NCI-H2029 (cell line): ENCODE measurements around the gene NOX3.

Experiments
- DNase-seq: peaks from one replicate; lab custom pipeline; 2025; lab: John Stamatoyannopoulos, UW

NOX3 gene

DNA sequence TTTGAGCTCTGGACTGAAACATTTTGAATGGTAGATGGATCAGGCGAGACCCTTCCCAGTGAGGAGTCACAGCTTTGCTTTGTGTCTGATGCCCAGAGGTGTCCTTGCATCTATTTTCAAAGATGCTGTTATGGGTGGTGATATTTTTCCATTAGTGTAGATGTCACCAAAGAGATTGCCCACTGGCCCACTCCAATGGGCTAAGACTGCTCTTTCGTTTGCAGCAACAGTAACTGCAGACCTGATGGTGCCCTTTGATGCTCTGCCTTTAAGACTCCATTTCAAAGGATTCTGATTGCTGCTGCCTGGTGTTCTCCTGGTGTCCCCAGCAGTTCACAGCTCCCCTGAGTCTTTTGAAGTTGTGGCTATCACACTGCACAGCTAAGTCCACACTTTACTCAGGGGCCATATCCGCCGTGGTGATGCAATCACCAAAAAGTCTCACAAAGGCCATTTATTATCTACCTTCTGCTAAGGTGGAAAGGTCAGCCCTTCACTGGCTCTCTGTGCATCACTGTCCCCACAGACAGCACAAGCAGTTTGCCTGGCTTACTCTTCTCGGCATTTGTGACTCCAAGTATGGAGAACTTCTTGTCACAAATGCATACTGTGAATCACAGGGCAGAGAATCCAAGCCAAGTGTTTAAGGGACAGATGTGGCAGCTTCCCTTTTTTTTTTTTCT is 56.4 kb downstream of the NOX3 start:
- no peak for DNase-seq

DNA sequence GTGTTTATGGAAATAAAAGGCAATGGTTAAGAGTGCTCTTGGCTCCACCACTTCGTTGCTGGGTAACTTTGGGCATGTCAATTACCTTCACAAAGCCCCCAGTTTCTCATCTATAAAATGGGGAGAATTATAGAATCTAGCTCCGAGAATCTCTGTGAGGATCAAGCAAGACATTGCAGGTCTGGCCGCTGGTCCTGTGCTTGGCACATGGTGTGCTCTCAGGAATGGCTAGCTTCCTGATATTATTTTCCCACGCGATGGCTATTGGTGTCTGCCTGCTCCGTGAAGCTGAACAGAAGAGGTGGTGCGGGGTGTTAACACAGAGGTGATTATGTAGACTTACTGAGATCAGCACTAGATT is 57.0 kb downstream of the NOX3 start:
- DNase-seq: no peak

DNA sequence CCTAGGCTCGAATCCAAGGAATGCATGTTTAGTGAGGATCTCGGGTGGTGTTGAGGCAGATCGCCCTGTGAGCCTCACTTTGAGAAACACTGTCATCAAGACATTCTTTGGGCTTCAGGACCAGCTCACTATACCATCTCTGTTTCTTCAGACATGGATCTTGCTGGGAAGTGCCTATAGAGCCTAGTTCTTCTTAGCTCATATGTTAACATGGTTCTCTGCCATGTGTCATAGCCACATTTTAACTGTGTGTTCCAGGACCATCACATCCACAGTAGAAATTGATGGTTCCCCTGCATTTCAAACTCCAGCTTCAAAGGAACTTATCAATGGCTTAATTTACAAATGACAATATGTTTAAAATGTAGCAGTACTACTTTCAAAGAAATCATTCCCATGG is 57.4 kb downstream of the NOX3 start:
- DNase-seq: no peak

DNA sequence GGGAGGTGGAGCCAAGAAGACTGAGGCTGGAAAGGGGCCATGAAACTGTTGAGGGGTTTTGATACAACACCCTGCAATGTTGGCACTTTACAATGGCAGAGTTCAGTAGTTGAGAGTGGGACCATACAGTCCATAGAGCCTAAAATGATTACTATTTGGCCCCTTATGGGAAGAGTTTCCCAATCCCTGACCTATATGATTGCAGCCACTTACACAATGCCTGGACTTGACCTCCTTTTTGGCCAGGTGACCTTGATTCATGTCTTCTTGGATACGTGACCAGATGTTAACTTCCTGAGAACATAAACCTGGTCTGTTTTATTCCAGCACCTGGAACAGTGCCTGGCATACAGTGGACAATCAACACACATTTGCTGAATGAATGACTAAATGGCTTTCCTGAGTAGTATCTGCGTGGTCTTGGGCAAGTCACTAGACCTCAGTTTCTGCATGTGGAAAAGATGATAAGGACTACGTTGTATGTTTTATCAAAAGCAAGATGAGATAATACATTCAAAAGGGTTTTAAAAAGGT is 58.4 kb downstream of the NOX3 start:
- DNase-seq: no peak

DNA sequence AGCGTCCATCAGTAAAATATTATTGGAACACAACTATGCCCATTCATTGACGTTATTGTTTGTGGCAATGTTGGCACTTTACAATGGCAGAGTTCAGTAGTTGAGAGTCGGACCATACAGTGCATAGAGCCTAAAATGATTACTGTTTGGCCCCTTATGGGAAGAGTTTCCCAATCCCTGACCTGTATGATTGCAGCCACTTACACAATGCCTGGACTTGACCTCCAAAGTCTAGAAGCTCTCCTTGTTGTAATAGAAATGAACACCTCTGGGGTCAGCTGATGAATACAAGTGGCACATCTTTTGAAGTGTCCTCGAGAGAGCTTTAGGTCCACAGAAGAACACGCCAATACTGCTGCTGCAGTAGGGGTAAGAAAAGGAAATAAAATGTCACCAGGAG is 59.0 kb downstream of the NOX3 start:
- no peak for DNase-seq

DNA sequence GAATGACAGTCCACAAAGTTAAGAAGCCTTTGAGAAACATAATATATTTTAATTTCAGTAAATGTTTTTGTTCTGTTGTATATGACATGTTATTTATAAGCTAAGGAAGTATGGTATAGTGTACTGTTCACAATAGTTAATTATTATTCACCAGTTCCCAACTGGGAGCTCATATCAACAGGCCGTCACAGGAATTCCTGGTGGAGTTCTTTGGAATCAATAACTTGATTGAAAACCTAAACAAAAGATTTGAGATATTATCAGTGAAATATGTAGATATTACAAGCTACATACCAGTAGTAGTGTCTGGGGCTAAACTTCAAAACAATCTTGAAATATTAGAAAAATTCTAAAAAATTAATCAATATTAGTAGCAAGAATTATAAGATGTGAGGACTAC is 60.3 kb downstream of the NOX3 start:
- DNase-seq: no peak

DNA sequence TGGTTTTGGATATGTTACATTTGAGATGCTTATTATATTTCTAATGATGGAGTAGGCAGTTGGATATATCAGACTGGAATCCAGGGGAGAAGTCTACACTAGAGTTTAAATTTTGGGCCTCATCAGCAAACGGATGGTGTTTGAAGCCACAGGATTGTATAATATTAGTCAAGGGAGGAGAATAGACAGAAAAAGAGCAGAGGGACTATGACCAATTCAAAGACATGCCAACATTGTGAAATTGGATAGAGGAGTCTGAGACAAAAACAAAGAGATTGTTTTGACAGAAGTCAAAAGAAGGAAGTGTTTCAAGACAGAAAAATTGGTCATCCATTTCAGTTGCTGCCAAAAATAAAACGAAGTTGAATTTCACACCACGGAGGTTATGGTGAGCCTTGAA is 66.5 kb downstream of the NOX3 start:
- no peak for DNase-seq

DNA sequence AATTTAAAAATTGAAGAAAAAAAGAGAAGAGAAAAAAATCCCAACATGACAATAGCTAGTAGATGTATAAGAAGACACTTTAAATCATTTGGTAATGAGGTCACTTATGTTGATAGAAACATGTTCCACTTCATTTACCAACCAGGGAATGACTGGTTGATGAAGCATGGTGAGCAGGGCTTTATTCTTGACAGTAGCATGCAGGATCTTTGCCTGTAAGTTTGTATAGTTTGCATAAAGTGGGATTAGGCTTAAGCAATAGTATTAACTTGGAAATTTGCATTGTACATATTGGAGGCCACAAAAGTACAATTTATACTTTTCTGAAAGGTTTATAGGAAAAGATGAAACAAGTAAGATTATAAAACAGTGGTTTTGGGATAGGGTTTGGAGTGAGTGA is 67.0 kb downstream of the NOX3 start:
- no peak for DNase-seq

DNA sequence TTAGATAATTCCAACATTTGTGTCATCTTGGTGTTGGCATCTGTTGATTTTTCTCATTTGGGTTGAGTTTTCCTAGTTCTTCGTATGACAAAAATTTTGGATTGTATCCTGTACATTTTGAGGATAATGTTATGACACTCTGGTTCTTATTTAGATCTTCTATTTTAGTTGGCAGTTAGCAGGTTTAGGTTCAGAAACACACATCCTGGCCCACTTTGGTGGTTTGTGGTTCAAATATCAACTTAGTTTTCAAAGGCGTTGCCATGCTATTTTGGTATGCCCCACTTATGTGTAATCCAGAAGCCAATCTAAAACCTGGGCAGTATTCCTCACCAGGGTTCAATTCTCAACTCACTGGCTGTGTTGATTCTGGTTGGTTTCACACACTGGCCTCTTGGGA is 68.2 kb downstream of the NOX3 start:
- DNase-seq: no peak

DNA sequence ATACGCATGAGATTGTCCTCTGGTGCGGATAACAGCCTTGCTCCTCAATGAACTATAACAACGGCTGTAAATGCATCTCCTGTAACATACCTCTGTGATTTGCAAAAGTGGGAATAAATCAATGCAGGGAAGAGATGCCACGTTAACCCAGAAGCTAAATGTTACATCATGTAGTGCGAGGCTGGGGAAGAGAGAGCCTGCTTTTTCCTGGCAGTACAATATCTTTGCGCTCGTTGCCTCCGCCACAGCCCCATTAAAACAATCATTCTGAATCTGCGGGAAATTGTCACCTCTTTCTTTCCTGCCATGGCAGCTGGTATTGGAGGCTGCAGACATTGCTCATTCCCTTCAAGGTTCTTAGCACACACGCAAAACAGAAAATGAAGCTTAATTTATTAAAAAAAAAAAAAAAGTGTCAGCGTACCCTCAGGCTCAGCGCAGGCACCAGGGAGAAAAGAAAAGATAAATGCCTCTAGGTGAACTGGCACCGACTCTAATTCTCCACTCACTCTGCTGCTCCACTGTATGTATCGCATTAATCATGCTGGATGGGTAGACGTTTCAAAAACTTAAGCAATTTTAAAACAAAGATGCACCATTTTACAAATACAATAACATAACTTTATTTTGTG is 71.2 kb downstream of the NOX3 start:
- DNase-seq: no peak

DNA sequence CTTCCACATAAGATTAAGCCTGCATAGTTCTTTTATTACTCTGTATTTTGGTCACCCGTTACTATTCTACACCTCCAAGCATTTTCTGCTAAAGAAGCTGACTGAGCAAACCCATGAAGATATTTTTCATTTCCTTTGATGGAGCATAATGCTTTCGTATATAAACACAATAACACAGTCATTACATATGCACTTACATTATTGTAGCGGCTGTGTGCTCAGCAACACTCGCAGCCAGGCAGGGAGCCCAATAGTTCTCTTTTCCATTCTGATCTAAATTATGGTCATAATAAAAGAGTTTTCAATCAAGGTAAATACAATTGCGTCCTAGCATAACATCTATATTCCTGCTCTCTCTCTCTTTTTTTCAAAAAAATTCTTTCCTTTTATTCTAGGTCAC is 71.7 kb downstream of the NOX3 start:
- no peak for DNase-seq

DNA sequence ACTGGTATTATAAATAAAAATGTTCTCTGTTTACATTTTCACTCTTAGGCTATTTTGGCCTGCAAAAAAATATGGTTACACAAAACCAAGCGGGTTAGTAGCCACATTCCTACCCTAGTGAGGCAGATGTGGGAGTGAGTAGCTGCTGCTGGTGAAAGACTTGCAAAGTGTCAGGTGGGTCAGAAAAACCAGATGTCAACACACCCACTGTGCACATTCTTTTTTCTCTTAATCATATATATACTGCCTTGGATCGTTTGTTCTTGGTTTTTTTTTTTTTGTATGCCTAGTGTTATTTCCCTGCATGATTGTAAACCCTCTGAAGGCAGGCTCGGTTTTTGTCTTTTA is 73.3 kb downstream of the NOX3 start:
- DNase-seq: no peak

DNA sequence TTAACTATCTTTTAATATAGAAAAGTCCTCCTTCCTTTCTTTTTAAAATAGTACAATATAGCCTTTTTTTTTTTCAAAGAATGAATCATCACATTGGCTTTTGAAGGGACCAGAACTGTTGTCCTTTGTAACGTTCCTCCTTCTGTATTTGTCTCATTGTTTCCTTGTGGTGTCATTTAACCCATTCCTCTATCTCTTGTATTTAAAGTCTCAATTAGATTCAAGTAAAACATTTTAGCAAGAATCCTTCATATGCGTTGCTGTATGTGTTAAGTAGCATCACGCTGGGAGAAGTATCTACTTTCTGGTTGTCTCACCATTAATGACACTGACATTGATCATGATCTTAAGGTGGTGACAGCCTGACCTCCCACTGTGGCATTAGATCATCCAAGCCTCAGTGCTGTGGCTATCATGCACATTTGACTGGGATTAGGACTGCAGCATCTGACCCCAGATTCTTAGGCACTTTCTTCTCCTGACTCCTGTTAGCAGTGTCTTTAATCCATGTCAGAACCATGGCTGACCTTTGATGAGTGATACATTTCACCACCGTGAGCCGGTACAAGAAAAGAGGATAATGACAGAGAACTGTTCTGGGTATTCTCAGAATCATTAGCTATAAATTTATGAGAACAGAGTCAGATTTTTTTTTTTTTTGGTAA is 73.8 kb downstream of the NOX3 start:
- no peak for DNase-seq

DNA sequence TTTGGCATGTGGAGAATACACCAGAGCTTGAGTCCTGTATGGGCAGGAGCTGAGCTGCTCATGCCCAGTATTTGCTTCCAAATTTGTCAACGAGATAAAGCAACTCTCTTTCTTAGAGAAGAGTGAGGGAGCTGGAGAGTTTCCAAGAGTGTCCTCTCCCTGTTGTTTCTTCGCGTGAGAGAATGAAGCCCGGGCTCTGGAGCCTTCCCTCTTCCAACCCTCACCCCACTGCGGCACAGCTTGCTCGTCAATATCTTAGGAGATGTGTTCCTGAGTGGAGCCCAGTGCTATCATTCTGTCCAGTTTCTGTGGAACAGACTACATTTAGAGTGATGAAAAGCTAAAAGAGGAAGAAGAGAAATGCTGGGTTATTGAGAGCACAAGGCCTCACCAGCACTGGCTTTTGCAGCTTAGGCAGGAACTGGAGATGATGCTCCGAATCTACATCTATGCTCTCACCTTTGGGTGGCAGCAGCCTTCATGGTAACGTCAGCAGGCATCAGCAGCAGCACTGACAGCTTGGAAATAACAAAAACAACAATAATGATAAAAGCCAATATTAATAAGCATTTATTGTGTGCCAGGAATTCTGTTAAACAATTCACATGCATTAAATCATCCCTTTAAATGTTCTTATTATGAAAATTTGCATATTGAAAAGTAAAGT is 74.8 kb downstream of the NOX3 start:
- DNase-seq: no peak

DNA sequence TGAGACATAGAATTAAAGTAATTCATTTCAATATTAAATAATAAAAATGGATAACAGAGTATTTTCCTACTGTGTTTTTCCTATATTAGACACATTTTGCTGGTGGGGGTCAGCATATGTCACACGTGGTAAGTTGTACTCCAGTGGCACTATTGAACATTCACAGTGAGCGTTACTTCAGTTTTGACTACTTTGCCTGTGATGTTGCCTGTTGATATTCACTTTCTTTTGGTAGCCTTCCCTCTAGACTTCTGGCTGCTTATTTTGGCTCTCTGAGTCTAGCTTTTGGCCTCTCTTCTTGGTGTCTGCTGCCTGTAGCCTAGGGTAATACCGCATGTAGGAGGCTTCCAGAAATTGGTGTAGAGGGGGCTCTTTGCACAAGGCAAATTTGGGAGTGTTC is 76.9 kb downstream of the NOX3 start:
- no peak for DNase-seq

DNA sequence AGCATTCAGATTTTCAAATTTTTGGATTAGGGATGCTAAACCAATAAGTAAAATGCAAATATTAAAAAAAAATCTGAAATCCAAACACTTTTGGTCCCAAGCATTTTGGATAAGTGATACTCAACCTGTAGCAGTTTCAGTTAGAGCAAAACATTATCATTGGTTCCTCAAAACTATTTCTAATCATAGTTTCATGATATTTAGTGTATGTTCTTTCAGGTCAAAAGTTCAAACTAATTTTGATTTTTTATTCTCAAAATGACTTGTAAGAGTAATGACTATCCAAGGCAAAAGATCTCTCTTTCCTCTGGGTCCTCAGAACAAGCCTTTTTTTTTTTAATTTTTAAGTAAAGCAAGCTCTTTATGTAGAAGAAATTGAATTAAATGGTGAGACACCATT is 77.4 kb downstream of the NOX3 start:
- DNase-seq: no peak

DNA sequence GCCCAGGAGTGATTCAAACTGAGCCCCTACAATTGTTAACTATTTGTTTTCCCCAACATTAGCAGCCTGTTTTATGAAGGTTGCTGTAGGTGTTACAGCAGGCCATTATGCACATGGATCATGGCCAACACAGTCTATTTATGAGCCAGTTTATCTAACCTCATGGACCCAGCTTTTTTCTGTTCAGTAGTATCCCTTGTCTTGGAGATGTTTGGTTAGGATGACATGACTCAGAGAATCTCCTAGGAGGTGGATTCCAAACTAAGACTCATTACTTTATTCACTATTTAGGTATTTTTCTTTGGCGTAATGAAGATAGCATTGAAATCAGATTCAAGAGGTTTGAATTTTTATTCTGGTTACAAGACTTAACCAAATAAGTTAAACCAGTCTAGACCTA is 78.6 kb downstream of the NOX3 start:
- DNase-seq: no peak

DNA sequence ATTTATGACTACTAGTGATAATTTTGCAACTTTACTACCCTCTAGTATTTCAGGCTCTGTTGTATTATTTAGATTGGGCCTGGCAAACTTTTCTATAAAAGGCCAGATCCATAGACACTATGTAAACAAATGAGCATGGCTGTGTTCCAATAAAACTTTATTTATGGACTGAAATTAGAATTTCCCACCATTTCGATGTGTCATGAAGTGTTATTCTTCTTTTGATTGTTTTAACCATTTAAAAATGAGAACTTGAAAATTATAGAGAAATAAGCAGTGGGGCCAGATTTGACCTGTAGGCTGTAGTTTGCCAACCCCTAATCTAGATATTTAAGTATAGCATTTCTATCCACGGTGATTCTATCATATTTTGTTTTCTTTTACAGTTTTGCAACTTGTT is 79.8 kb downstream of the NOX3 start:
- no peak for DNase-seq

DNA sequence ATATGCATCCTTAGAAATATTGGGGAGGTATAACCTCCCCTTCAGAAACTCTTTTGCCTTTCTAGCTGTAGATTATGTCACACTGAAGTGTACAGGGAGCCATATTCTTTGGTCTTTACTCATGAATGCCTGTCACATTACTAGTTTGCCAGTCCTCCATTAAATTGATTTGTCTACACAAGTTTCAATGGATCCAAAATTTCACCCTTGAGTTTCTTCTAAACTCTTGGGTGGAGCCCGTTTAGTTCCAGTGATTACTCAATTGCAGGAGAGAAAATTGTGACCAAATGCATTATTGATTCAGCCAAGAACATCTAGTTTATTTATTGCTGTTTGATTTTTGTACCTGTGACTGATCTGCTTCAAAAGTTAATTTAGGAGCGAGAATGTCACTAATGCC is 81.0 kb downstream of the NOX3 start:
- no peak for DNase-seq

DNA sequence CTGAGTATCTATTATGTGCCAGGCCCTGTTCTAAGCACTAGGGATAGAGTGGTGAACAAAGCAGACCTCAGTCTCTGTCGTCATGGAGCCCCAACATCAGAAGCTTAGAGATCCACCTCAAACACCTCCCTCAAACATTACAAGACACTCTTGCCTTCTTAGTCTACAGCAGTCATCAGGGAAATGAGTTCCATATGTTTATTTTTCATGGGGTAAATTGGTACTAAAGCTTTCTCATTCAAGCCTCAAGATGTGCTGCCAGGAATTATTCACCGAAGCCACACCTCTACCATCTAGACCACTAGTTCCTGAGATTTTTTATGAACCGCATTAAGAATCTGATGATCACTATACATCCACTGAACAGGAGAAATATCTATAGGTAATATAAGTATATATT is 82.4 kb downstream of the NOX3 start:
- DNase-seq: no peak

DNA sequence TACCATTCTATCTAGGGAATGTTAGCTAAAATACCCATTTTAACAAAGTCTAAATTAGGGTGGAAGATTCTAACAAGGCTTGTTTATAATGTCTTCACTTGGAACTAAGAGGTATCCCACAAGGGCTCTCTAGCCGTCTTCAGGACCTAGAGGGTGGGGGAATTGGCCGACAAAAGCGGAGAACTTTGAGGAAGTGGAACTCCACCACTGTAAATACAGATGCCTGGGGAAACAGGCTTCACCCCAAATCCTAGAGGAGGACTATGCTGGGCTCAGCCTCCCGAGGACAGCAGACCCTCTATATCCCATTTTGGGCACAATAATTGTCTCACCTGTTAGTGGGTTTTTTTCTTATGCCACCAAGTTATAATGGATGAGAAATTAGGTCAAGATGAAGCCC is 83.4 kb downstream of the NOX3 start:
- DNase-seq: no peak

DNA sequence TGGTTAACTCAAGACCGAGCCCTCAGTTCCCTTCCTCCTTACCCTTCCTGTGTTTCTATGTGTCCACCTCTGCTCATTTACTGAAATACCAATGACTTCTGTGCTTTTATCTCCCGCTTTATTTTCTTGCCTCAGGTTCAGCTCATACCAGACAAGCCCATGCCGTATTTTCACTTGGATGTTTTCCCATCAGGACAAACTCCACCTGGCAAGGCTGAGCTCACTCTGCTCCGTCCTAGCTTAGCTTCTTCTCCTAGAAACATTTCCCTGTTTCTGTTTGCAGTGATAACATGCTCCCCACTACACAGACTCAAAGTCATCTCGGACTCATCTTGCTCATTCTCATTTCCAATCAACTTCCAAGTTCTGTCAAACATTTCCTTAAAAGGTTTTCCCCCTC is 84.4 kb downstream of the NOX3 start:
- DNase-seq: no peak

DNA sequence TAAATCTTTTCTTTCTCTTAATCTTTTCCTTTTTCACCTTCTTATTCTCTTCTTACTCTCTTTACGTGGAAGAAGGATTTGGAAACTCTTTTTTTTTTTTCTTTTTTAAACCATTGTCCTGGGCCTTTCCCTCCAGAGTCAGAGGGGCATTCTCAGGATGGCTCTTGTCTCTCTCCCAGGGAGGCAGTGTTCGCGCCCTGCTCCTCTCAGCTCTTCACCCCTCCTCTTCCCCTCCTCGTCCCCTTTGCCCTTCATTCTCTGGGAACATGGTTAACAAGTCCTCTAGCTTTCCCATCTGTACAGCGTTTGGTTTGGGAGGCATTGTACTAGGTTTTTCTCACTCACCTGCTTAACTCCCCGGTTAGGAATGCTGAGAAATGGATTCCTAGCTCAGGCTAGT is 89.3 kb downstream of the NOX3 start:
- DNase-seq: no peak
